AG04450 (cell line): ENCODE measurements around the gene DGKA. TPM values are rescaled to one million over a fixed set of nuclear protein-coding genes. Genes with fewer than 3 reads are reported as not detected.
A peak's percentile ranks its signal among the peaks of the same experiment; 100 is the strongest.

ENCODE experiments used
- CTCF ChIA-PET: fragments of 300-600, 350-600 bp; formaldehyde crosslinking; extraction: SDS; loops from one replicate; lab custom pipeline; 2022; ENCODE audit warnings: antibody characterized with exemption, inconsistent platforms; lab: Charles Lee
- POLR2A ChIA-PET: fragments of 350-600 bp; formaldehyde crosslinking; extraction: SDS; loops from one replicate; lab custom pipeline; 2021; ENCODE audit warnings: antibody characterized with exemption, inconsistent platforms; lab: Yijun Ruan, JAX
- DNase-seq: peaks from one replicate; pipeline ENCODE4 v3.0.0-alpha.2; 2011; ENCODE audit warnings: low read depth, low spot score
- H3K27ac ChIP-seq: one replicate; pipeline ENCODE4 v1.5.1; 2012; ENCODE audit warnings: low read depth, low read length, control low read depth
- H3K27me3 ChIP-seq: one replicate; pipeline ENCODE4 v1.6.0; 2012; ENCODE audit warnings: low read length; ENCODE audit not compliant: control insufficient read depth, insufficient read depth
- H3K4me3 ChIP-seq: 2 replicates; pipeline ENCODE4 v1.5.1; 2011; ENCODE audit warnings: mild to moderate bottlenecking, low read depth, low read length, control low read depth
- H3K9me3 ChIP-seq: 2 replicates; pipeline ENCODE4 v1.5.1; 2012; ENCODE audit warnings: low read length; ENCODE audit not compliant: control insufficient read depth, insufficient read depth
- CTCF ChIP-seq: IDR thresholded peaks from 2 replicates; pipeline ENCODE4 v1.5.1; 2011; ENCODE audit warnings: low read depth, low read length, control low read depth, inconsistent platforms
- polyA plus RNA-seq: library from polyadenylated mRNA; depleted of rRNA; stranded (reverse); fragments of >200 nt; gene quantifications from 2 replicates; pipeline ENCODE4 v1.2.3, GENCODE V29; 2011

Gene DGKA
- polyA plus RNA-seq, 1 experiment, result 53.6 TPM

- ChIA-PET POLR2A (no interaction called here), CTCF (no interaction called here)
- Histone ChIP-seq H3K4me3 (no peak overlapping the region), H3K27me3 (no peaks in the 10 kb centered on the region), H3K27ac (no peak overlapping the region), H3K9me3 (no peaks in the 10 kb centered on the region)
- TF ChIP-seq CTCF, result no peak
- no peak for DNase-seq
Observed at GRCh38 chr12:55901881-55902490, 29.0 kb upstream of the DGKA start.

- H3K27me3 ChIP-seq, result no peaks in the 10 kb centered on the region
- no peak for DNase-seq
- no peak overlapping the region for H3K27ac ChIP-seq
- no peak overlapping the region for H3K4me3 ChIP-seq
- CTCF ChIA-PET, result interaction anchor here (1.3 kb wide), 1 partner anchor 24 kb away, joined by 4 read pairs; no protein-coding TSS in a partner anchor
- POLR2A ChIA-PET, result no interaction called here
- TF ChIP-seq CTCF, result no peak
- no peaks in the 10 kb centered on the region for H3K9me3 ChIP-seq
Observed at GRCh38 chr12:55906056-55906455, 24.9 kb upstream of the DGKA start.

- TF ChIP-seq CTCF, result no peak
- ChIA-PET CTCF (interaction anchor here (0.6 kb wide), 1 partner anchor 87 kb away, joined by 3 read pairs; no protein-coding TSS in a partner anchor), POLR2A (no interaction called here)
- Histone ChIP-seq H3K4me3 (no peak overlapping the region), H3K27ac (peak overlapping the region; percentile 31), H3K9me3 (no peaks in the 10 kb centered on the region), H3K27me3 (no peaks in the 10 kb centered on the region)
- no peak for DNase-seq
Observed at GRCh38 chr12:55908726-55909512, 22.0 kb upstream of the DGKA start.

- TF ChIP-seq CTCF, result no peak
- H3K9me3 ChIP-seq, result no peaks in the 10 kb centered on the region
- ChIA-PET CTCF (no interaction called here), POLR2A (no interaction called here)
- DNase-seq, result no peak
- H3K4me3 ChIP-seq, result no peak overlapping the region
- H3K27ac ChIP-seq, result no peak overlapping the region
- H3K27me3 ChIP-seq, result no peaks in the 10 kb centered on the region
Observed at GRCh38 chr12:55909513-55909884, 21.5 kb upstream of the DGKA start.

- Histone ChIP-seq H3K9me3 (no peaks in the 10 kb centered on the region), H3K27ac (no peak overlapping the region), H3K27me3 (no peaks in the 10 kb centered on the region), H3K4me3 (no peak overlapping the region)
- DNase-seq, result no peak
- CTCF ChIA-PET, result interaction anchor here (3.4 kb wide), 1 partner anchor 13 kb away, joined by 23 read pairs; no protein-coding TSS in a partner anchor
- POLR2A ChIA-PET, result interaction anchor here (0.7 kb wide), 1 partner anchor 1528 kb away, joined by 4 read pairs; no protein-coding TSS in a partner anchor
- no peak for TF ChIP-seq CTCF
Observed at GRCh38 chr12:55912908-55913307, 18.1 kb upstream of the DGKA start.
